ENCODE results near the gene TEX22. TPM values are rescaled to one million over a fixed set of nuclear protein-coding genes. Genes with fewer than 3 reads are reported as not detected.

Gene TEX22
- total and polyA plus RNA-seq, 2 experiments from 2014 or later: 0.21 TPM

DNA sequence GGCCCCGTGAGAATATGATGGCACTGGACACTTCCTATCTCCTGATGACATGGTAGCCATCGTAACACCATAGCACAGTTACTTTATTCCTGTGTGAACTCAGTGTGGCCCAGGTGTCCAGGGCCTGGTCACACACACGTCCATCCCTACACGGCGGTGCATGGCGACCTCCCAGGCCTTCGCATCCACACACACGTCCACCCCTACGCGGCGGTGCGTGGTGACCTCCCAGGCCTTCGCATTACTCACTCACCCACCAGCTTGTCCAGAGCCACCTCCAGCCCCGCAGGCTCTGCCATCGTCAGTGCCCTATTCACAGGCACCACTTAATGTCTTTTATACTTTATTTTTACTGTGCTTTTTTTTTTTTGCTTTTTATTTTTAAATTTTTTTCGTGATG, 39.4 kb upstream of the TEX22 start:
- TF ChIP-seq, protein P1, sequence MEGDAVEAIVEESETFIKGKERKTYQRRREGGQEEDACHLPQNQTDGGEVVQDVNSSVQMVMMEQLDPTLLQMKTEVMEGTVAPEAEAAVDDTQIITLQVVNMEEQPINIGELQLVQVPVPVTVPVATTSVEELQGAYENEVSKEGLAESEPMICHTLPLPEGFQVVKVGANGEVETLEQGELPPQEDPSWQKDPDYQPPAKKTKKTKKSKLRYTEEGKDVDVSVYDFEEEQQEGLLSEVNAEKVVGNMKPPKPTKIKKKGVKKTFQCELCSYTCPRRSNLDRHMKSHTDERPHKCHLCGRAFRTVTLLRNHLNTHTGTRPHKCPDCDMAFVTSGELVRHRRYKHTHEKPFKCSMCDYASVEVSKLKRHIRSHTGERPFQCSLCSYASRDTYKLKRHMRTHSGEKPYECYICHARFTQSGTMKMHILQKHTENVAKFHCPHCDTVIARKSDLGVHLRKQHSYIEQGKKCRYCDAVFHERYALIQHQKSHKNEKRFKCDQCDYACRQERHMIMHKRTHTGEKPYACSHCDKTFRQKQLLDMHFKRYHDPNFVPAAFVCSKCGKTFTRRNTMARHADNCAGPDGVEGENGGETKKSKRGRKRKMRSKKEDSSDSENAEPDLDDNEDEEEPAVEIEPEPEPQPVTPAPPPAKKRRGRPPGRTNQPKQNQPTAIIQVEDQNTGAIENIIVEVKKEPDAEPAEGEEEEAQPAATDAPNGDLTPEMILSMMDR (conservative IDR thresholded peaks at IDR 0.05; ENCODE audit: low read depth in 2 of 2): no peak
- TF ChIP-seq ZNF114 (CRISPR knock-in tag; IDR thresholded peaks at IDR 0.05) (no peak), ZNF331 (CRISPR knock-in tag; IDR thresholded peaks at IDR 0.05; ENCODE audit: low read depth) (no peak), CREB1 (CRISPR knock-in tag; IDR thresholded peaks at IDR 0.05; ENCODE audit: low read depth) (no peak), EZH2phosphoT487 (IDR thresholded peaks at IDR 0.05; ENCODE audit: unreplicated experiment) (no peak), STAT1 (IDR thresholded peaks at IDR 0.05; ENCODE audit: unreplicated experiment) (no peak), EZH2 (IDR thresholded peaks at IDR 0.05; ENCODE audit: low read depth, unreplicated experiment) (no peak), JUNB (IDR thresholded peaks at IDR 0.05; ENCODE audit: unreplicated experiment) (no peak), NANOG (IDR thresholded peaks at IDR 0.05; ENCODE audit: borderline replicate concordance) (no peak), POLR2AphosphoS5 (IDR thresholded peaks at IDR 0.05; ENCODE audit: low read depth) (no peak)
- TF ChIP-seq, protein P2, sequence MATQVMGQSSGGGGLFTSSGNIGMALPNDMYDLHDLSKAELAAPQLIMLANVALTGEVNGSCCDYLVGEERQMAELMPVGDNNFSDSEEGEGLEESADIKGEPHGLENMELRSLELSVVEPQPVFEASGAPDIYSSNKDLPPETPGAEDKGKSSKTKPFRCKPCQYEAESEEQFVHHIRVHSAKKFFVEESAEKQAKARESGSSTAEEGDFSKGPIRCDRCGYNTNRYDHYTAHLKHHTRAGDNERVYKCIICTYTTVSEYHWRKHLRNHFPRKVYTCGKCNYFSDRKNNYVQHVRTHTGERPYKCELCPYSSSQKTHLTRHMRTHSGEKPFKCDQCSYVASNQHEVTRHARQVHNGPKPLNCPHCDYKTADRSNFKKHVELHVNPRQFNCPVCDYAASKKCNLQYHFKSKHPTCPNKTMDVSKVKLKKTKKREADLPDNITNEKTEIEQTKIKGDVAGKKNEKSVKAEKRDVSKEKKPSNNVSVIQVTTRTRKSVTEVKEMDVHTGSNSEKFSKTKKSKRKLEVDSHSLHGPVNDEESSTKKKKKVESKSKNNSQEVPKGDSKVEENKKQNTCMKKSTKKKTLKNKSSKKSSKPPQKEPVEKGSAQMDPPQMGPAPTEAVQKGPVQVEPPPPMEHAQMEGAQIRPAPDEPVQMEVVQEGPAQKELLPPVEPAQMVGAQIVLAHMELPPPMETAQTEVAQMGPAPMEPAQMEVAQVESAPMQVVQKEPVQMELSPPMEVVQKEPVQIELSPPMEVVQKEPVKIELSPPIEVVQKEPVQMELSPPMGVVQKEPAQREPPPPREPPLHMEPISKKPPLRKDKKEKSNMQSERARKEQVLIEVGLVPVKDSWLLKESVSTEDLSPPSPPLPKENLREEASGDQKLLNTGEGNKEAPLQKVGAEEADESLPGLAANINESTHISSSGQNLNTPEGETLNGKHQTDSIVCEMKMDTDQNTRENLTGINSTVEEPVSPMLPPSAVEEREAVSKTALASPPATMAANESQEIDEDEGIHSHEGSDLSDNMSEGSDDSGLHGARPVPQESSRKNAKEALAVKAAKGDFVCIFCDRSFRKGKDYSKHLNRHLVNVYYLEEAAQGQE (IDR thresholded peaks at IDR 0.05; ENCODE audit: unreplicated experiment): no peak
- TF ChIP-seq, protein P3, sequence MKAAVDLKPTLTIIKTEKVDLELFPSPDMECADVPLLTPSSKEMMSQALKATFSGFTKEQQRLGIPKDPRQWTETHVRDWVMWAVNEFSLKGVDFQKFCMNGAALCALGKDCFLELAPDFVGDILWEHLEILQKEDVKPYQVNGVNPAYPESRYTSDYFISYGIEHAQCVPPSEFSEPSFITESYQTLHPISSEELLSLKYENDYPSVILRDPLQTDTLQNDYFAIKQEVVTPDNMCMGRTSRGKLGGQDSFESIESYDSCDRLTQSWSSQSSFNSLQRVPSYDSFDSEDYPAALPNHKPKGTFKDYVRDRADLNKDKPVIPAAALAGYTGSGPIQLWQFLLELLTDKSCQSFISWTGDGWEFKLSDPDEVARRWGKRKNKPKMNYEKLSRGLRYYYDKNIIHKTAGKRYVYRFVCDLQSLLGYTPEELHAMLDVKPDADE (IDR thresholded peaks at IDR 0.05): no peak
- TF ChIP-seq, protein P4, sequence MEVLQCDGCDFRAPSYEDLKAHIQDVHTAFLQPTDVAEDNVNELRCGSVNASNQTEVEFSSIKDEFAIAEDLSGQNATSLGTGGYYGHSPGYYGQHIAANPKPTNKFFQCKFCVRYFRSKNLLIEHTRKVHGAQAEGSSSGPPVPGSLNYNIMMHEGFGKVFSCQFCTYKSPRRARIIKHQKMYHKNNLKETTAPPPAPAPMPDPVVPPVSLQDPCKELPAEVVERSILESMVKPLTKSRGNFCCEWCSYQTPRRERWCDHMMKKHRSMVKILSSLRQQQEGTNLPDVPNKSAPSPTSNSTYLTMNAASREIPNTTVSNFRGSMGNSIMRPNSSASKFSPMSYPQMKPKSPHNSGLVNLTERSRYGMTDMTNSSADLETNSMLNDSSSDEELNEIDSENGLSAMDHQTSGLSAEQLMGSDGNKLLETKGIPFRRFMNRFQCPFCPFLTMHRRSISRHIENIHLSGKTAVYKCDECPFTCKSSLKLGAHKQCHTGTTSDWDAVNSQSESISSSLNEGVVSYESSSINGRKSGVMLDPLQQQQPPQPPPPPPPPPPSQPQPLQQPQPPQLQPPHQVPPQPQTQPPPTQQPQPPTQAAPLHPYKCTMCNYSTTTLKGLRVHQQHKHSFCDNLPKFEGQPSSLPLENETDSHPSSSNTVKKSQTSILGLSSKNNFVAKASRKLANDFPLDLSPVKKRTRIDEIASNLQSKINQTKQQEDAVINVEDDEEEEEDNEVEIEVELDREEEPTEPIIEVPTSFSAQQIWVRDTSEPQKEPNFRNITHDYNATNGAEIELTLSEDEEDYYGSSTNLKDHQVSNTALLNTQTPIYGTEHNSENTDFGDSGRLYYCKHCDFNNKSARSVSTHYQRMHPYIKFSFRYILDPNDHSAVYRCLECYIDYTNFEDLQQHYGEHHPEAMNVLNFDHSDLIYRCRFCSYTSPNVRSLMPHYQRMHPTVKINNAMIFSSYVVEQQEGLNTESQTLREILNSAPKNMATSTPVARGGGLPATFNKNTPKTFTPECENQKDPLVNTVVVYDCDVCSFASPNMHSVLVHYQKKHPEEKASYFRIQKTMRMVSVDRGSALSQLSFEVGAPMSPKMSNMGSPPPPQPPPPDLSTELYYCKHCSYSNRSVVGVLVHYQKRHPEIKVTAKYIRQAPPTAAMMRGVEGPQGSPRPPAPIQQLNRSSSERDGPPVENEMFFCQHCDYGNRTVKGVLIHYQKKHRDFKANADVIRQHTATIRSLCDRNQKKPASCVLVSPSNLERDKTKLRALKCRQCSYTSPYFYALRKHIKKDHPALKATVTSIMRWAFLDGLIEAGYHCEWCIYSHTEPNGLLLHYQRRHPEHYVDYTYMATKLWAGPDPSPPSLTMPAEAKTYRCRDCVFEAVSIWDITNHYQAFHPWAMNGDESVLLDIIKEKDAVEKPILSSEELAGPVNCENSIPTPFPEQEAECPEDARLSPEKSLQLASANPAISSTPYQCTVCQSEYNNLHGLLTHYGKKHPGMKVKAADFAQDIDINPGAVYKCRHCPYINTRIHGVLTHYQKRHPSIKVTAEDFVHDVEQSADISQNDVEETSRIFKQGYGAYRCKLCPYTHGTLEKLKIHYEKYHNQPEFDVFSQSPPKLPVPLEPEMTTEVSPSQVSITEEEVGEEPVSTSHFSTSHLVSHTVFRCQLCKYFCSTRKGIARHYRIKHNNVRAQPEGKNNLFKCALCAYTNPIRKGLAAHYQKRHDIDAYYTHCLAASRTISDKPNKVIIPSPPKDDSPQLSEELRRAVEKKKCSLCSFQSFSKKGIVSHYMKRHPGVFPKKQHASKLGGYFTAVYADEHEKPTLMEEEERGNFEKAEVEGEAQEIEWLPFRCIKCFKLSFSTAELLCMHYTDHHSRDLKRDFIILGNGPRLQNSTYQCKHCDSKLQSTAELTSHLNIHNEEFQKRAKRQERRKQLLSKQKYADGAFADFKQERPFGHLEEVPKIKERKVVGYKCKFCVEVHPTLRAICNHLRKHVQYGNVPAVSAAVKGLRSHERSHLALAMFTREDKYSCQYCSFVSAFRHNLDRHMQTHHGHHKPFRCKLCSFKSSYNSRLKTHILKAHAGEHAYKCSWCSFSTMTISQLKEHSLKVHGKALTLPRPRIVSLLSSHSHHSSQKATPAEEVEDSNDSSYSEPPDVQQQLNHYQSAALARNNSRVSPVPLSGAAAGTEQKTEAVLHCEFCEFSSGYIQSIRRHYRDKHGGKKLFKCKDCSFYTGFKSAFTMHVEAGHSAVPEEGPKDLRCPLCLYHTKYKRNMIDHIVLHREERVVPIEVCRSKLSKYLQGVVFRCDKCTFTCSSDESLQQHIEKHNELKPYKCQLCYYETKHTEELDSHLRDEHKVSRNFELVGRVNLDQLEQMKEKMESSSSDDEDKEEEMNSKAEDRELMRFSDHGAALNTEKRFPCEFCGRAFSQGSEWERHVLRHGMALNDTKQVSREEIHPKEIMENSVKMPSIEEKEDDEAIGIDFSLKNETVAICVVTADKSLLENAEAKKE (CRISPR knock-in tag; IDR thresholded peaks at IDR 0.05): no peak
- Mint-ChIP-seq H3K27ac (no peak overlapping the region), H3K9me3 (no peaks in the 10 kb centered on the region), H3K36me3 (ENCODE audit: low read depth) (peaks cover 10% of the 10 kb centered on the region; the same call in 2 of the 3 replicates), H3K4me1 (peaks cover 13% of the 10 kb centered on the region), H3K4me3 (no peak overlapping the region), H3K27me3 (ENCODE audit: insufficient read depth, low read depth, poor library complexity) (peaks cover 24% of the 10 kb centered on the region)
- Histone ChIP-seq H4K20me1 (replicated peaks; ENCODE audit: insufficient read depth) (no peaks in the 10 kb centered on the region; the same call in 1 of the 2 replicates), H3K79me2 (replicated peaks; ENCODE audit: insufficient read depth) (no peaks in the 10 kb centered on the region), H3K27me3 (ENCODE audit: insufficient read depth) (no peaks in the 10 kb centered on the region), H3K4me3 (no peak overlapping the region), H3K4me1 (ENCODE audit: insufficient read depth) (no peaks in the 10 kb centered on the region), H3K36me3 (ENCODE audit: insufficient read depth) (no peaks in the 10 kb centered on the region), H2AFZ (no peak overlapping the region), H3K27ac (ENCODE audit: low read depth) (no peak overlapping the region), H3F3A (replicated peaks; ENCODE audit: low read depth) (0 out of 2 replicates have a peak, but pooled peaks cover 6% of the 10 kb centered on the region), H3K4me2 (no peak overlapping the region), H3K9me2 (ENCODE audit: insufficient read depth) (no peaks in the 10 kb centered on the region)
- ATAC-seq: no peak
- DNase-seq (ENCODE audit: low spot score): no peak
